Stimulated activated CD4-positive, alpha-beta T cell treated with anti-CD3 and anti-CD28 coated beads, Interleukin-12 subunit alpha, Interleukin-12 subunit beta, amount 100 ng/mL, for 24 hours (primary cell): ENCODE measurements around the gene LDLR.
"Not testable (repeated sequence)": the region's sequence is repeated elsewhere in the genome, so short reads cannot be mapped to it uniquely, and the experiment has no call there.

Experiments used
- DNase-seq, 2 experiments: peaks; one replicate each; pipeline ENCODE4 v3.0.0-alpha.2; 2020; ENCODE audit warnings: low read depth in 2 of 2

LDLR gene

DNA sequence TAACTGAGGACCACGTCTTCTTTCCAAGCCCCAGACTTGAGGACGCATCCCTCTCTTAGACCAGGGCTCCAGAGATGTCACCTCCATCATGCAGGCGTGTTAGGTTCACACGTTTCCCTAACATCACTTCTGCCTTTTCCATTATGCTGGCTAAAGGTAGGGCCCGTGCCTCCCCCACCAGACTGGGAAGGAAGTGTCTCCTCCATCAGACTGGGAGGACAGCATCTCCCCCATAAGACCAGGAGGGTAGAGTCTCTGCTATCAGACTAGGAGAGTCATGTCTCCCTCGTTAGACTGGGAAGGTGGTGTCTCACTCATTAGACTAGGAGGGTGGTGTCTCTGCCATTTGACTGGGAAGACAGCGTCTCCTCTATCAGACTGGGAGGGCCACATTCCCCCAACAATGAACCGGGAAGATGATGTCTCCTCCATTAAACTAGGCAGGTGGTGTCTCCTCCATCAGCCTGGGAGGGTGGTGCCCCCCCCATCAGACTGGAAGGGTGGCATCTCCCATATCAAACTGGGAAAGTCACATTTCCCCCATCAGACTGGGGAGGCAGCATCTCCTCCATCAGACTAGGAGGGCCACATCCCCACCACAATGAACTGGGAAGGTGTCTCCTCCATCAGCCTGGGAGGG is 84.4 kb downstream of the LDLR start:
- DNase-seq, result no peak

GRCh38 chr19:11174336-11174735 is 85.1 kb downstream of the LDLR start:
- DNase-seq, result no peak

- no peak for DNase-seq
These were observed 86.7 kb downstream of the LDLR start for GRCh38 chr19:11175920-11176319.

- no peak for DNase-seq
These were observed 87.4 kb downstream of the LDLR start for GRCh38 chr19:11176466-11177193.

- no peak for DNase-seq
These were observed 88.3 kb downstream of the LDLR start for GRCh38 chr19:11177592-11177991.

DNA sequence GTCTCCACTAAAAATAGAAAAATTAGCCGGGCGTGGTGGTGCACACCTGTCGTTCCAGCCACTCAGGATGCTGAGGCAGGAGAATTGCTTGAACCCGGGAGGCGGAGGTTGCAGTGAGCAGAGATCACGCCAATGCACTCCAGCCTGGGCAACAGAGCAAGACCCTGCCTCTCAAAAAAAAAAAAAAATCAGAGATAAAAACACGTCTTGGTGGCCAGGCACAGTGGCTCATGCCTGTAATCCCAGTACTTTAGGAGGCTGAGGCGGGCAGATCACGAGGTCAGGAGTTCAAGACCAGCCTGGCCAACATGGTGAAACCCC is 89.8 kb downstream of the LDLR start:
- DNase-seq, result not testable (repeated sequence)

- DNase-seq, result no peak
These were observed 90.5 kb downstream of the LDLR start for GRCh38 chr19:11179716-11180297.

GRCh38 chr19:11180346-11180745 is 91.1 kb downstream of the LDLR start:
- no peak for DNase-seq

- DNase-seq, result not testable (repeated sequence)
These were observed 91.7 kb downstream of the LDLR start for GRCh38 chr19:11180975-11181374.

GRCh38 chr19:11181488-11181887 is 92.2 kb downstream of the LDLR start:
- no peak for DNase-seq
